Type B pancreatic cell (in vitro differentiated cells): ENCODE measurements around the gene HNF4A. TPM values are rescaled to one million over a fixed set of nuclear protein-coding genes. Genes with fewer than 3 reads are reported as not detected.
A peak's percentile ranks its signal among the peaks of the same experiment; 100 is the strongest.

Source experiments
- DNase-seq: peaks from one replicate; pipeline ENCODE4 v3.0.0; 2021; ENCODE audit warnings: mixed read lengths; ENCODE audit not compliant: unreplicated experiment; ENCODE audit errors: extremely low spot score
- H3K27ac Mint-ChIP-seq: 2 replicates; pipeline ENCODE4 v1.8.0; 2021; ENCODE audit warnings: mild to moderate bottlenecking, mixed read lengths
- H3K27me3 Mint-ChIP-seq: 2 replicates; pipeline ENCODE4 v1.8.0; 2021; ENCODE audit warnings: mixed read lengths
- H3K36me3 Mint-ChIP-seq: 2 replicates; pipeline ENCODE4 v1.8.0; 2021; ENCODE audit warnings: mixed read lengths
- H3K4me1 Mint-ChIP-seq: one replicate; pipeline ENCODE4 v1.8.0; 2021; ENCODE audit warnings: mixed read lengths; ENCODE audit not compliant: unreplicated experiment
- H3K4me3 Mint-ChIP-seq: 2 replicates; pipeline ENCODE4 v1.8.0; 2021; ENCODE audit warnings: mild to moderate bottlenecking, mixed read lengths
- H3K9me3 Mint-ChIP-seq: 2 replicates; pipeline ENCODE4 v1.8.0; 2021; ENCODE audit warnings: mixed read lengths
- total RNA-seq: library from RNA; stranded (reverse); gene quantifications from 2 replicates; pipeline ENCODE4 v1.2.1, GENCODE V29; 2021; ENCODE audit warnings: low replicate concordance
- TF ChIP-seq, protein P1 (sequence below): fragments of 200-600 bp; sonication (generic); conservative IDR thresholded peaks from 2 replicates; pipeline ENCODE4 v1.5.0; 2021; ENCODE audit warnings: antibody characterized with exemption, mild to moderate bottlenecking

The HNF4A gene
- total RNA-seq, 1 donor from 2014 or later: 19.9 TPM

DNA sequence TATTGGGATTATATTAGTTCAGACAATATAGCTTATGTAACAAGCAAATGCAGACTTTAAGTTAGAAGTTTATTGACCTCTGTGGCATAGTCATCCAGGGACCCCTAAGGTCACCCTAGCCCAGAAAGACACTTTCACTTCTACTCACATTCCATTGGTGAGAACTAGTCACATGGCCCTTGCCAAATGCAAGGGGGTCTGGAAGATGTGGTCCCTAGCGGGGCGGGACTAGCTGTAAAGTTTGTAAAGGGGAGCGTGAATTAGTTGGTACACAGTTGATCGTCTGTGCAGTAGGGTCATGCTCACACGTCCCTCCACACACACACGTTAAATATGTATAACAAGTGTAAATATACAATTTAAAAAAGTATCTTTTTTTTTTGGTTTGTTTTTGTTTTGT lies 9.3 kb downstream of the HNF4A start:
- Mint-ChIP-seq H3K9me3 (no peaks in the 10 kb centered on the region), H3K4me3 (no peak overlapping the region), H3K36me3 (no peaks in the 10 kb centered on the region), H3K4me1 (no peaks in the 10 kb centered on the region), H3K27me3 (peaks cover 12% of the 10 kb centered on the region), H3K27ac (no peak overlapping the region)
- TF ChIP-seq, protein P1, sequence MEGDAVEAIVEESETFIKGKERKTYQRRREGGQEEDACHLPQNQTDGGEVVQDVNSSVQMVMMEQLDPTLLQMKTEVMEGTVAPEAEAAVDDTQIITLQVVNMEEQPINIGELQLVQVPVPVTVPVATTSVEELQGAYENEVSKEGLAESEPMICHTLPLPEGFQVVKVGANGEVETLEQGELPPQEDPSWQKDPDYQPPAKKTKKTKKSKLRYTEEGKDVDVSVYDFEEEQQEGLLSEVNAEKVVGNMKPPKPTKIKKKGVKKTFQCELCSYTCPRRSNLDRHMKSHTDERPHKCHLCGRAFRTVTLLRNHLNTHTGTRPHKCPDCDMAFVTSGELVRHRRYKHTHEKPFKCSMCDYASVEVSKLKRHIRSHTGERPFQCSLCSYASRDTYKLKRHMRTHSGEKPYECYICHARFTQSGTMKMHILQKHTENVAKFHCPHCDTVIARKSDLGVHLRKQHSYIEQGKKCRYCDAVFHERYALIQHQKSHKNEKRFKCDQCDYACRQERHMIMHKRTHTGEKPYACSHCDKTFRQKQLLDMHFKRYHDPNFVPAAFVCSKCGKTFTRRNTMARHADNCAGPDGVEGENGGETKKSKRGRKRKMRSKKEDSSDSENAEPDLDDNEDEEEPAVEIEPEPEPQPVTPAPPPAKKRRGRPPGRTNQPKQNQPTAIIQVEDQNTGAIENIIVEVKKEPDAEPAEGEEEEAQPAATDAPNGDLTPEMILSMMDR: no peak
- no peak for DNase-seq

DNA sequence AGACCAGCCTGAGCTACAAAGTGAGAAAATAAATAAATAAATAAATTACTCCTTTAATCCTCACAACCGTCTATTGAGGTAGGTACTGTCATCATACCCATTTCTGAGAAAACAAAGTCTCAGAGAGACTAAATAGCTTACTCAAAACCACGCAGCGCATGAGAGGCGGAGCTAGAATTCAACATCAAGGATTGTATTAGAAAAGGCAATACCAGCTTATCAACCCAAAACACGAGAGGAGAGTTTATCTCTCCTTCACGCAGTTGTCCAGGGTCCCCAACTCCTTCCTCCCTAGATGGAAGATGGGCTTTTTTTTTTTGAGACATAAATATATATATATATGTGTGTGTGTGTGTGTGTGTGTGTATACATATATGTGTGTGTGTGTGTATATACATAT lies 12.2 kb downstream of the HNF4A start:
- Mint-ChIP-seq H3K4me1 (peaks cover 8% of the 10 kb centered on the region), H3K27me3 (no peaks in the 10 kb centered on the region), H3K36me3 (no peaks in the 10 kb centered on the region), H3K4me3 (no peak overlapping the region), H3K27ac (no peak overlapping the region), H3K9me3 (no peaks in the 10 kb centered on the region)
- TF ChIP-seq, protein P1: no peak
- DNase-seq: no peak

DNA sequence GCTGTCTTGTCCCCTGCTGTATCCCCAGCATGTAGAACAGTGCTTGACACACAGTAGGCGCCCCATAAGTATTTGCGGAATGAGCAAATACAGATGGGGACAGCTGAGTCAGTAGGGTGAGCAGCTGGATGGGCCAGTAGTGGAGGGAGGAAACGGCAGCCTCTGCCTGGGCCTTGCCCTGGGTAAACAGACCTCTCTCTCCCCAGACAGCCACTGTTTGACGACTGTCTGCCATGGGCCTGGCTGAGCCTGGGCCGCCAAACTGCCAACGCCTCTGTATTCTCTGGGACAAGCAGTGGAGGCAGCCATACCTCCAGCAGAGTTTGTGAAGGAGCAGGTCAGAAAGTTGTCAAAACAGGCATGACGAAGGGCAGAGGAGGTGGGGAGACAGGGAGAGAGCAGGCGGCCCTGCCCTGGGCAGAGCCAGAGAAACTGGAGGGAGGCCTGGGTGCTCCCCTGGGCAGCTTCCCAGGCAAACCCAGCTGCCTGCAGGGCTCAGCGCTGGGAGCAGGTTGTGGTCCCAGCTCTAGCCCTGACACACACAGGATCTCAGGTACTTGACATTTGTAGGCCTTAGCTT lies 15.2 kb downstream of the HNF4A start:
- no peak for DNase-seq

DNA sequence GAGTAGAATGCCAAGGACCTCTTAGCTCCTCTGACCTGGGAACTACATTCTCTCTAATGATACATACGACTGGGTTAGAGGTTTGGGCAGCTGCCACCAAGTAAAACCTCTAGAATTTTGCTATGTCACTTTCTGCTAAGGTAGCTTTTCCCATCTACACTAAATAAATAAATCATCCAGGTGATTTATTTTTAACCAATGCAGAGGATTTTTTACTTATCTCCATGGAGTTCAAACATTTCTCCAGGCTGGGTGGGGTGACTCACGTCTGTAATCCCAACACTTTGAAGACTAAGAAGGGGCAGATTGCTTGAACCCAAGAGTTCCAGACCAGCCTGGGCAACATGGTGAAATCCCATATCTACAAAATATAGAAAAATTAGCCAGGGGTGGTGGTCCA lies 27.1 kb downstream of the HNF4A start:
- H3K9me3 Mint-ChIP-seq: no peaks in the 10 kb centered on the region
- H3K27ac Mint-ChIP-seq: no peak overlapping the region
- peaks cover 3% of the 10 kb centered on the region for H3K4me1 Mint-ChIP-seq
- no peak for DNase-seq
- H3K36me3 Mint-ChIP-seq: no peaks in the 10 kb centered on the region
- TF ChIP-seq, protein P1: no peak
- peaks cover 6% of the 10 kb centered on the region for H3K27me3 Mint-ChIP-seq
- H3K4me3 Mint-ChIP-seq: no peak overlapping the region

More for the DNA sequence above, 15.2 kb downstream of the HNF4A start:
- Mint-ChIP-seq H3K9me3 (no peaks in the 10 kb centered on the region), H3K4me3 (no peak overlapping the region), H3K4me1 (peaks cover 8% of the 10 kb centered on the region), H3K27me3 (peaks cover 5% of the 10 kb centered on the region), H3K27ac (peak overlapping the region; percentile 49), H3K36me3 (no peaks in the 10 kb centered on the region)
- TF ChIP-seq, protein P1: no peak

DNA sequence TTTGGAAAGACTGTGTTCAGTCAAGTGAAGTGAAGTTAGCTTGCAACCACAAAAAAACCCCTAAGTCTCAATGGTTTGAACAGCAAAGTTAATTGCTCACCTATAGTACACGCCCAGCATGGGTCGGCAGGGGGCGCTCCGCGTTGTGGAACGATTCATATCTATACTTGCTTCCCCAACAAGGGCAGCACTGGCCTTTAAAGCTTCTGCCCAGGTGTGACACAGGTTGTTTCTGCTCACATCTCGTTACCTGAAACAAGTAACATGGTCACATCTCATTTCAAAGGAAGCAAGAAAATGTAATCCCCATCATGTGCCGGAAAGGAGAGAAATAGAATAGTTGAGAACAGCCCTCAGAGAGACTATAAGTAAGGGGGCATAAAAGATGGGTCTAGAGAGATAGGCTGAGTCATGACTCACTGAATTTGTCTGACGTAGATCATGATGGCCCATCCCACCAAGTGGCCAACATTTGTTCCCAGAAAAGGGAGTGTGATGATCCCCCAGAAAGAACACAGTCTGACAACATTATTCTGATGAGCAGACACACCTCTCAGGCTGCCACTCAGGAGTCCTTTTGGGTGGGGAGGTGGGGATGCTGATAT lies 29.0 kb downstream of the HNF4A start:
- H3K27me3 Mint-ChIP-seq: peaks cover 15% of the 10 kb centered on the region
- peak overlapping the region; percentile 68 for H3K27ac Mint-ChIP-seq

More for the DNA sequence above, 29.0 kb downstream of the HNF4A start:
- Mint-ChIP-seq H3K36me3 (no peaks in the 10 kb centered on the region), H3K4me3 (no peak overlapping the region), H3K4me1 (peaks cover 7% of the 10 kb centered on the region), H3K9me3 (no peaks in the 10 kb centered on the region)
- TF ChIP-seq, protein P1: peak; percentile 91
- DNase-seq: peak; percentile 83
